ENCODE measurements around the gene LTB4R.

GRCh38 chr14:24337824-24338175, 26.5 kb downstream of the LTB4R start:
- TF ChIP-seq CTCF (IDR thresholded peaks at IDR 0.05) (no peak), RAD21 (conservative IDR thresholded peaks at IDR 0.05 in 1 of 2, IDR thresholded peaks at IDR 0.05 in 1 of 2) (no peak), MYC (IDR thresholded peaks at IDR 0.05; ENCODE audit: borderline replicate concordance, low read length) (no peak), POLR2A (IDR thresholded peaks at IDR 0.05; ENCODE audit: low read length) (no peak), CHD2 (IDR thresholded peaks at IDR 0.05; ENCODE audit: low read length, partially characterized antibody) (no peak)
- TF ChIP-seq, protein P1, sequence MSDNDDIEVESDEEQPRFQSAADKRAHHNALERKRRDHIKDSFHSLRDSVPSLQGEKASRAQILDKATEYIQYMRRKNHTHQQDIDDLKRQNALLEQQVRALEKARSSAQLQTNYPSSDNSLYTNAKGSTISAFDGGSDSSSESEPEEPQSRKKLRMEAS (IDR thresholded peaks at IDR 0.05), result no peak
